GM21360 (cell line): ENCODE results near the gene CAMTA1.

ENCODE experiments used
- ATAC-seq: cut with Tn5 transposase; IDR thresholded peaks from one replicate; pipeline ENCODE4 v1.9.1; 2021; ENCODE audit warnings: mild to moderate bottlenecking, moderate library complexity; ENCODE audit not compliant: unreplicated experiment

The CAMTA1 gene

GRCh38 chr1:7219031-7219430 is 433.8 kb downstream of the CAMTA1 start:
- ATAC-seq, result no peak

GRCh38 chr1:7220007-7220406 is 434.8 kb downstream of the CAMTA1 start:
- no peak for ATAC-seq

GRCh38 chr1:7220712-7221252 is 435.5 kb downstream of the CAMTA1 start:
- ATAC-seq, result no peak

GRCh38 chr1:7221826-7222694 is 436.8 kb downstream of the CAMTA1 start:
- no peak for ATAC-seq

- no peak for ATAC-seq
These were observed 437.4 kb downstream of the CAMTA1 start for GRCh38 chr1:7222695-7223015.

- ATAC-seq, result no peak
These were observed 438.3 kb downstream of the CAMTA1 start for GRCh38 chr1:7223334-7224080.

GRCh38 chr1:7224081-7224534 is 438.9 kb downstream of the CAMTA1 start:
- ATAC-seq, result no peak

- ATAC-seq, result no peak
These were observed 439.4 kb downstream of the CAMTA1 start for GRCh38 chr1:7224644-7225043.

- ATAC-seq, result no peak
These were observed 440.7 kb downstream of the CAMTA1 start for GRCh38 chr1:7225711-7226505.

- ATAC-seq, result no peak
These were observed 442.4 kb downstream of the CAMTA1 start for GRCh38 chr1:7227654-7228053.

GRCh38 chr1:7228252-7228961 is 443.2 kb downstream of the CAMTA1 start:
- ATAC-seq, result no peak

GRCh38 chr1:7229186-7229585 is 443.9 kb downstream of the CAMTA1 start:
- no peak for ATAC-seq

GRCh38 chr1:7229696-7230631 is 444.7 kb downstream of the CAMTA1 start:
- ATAC-seq, result no peak

GRCh38 chr1:7232441-7233236 is 447.4 kb downstream of the CAMTA1 start:
- no peak for ATAC-seq

GRCh38 chr1:7233237-7233540 is 447.9 kb downstream of the CAMTA1 start:
- no peak for ATAC-seq

GRCh38 chr1:7233646-7234470 is 448.6 kb downstream of the CAMTA1 start:
- ATAC-seq, result no peak

- no peak for ATAC-seq
These were observed 449.2 kb downstream of the CAMTA1 start for GRCh38 chr1:7234471-7234755.

GRCh38 chr1:7235871-7236517 is 450.7 kb downstream of the CAMTA1 start:
- no peak for ATAC-seq
